HG03342 (cell line): Measurements from ENCODE around the gene GNA12.
"Not testable (repeated sequence)": the region's sequence is repeated elsewhere in the genome, so short reads cannot be mapped to it uniquely, and the experiment has no call there.

Experiments used
- ATAC-seq: cut with Tn5 transposase; IDR thresholded peaks from one replicate; pipeline ENCODE4 v1.9.1; 2021; ENCODE audit warnings: mild to moderate bottlenecking, moderate library complexity; ENCODE audit not compliant: unreplicated experiment

Gene GNA12

DNA sequence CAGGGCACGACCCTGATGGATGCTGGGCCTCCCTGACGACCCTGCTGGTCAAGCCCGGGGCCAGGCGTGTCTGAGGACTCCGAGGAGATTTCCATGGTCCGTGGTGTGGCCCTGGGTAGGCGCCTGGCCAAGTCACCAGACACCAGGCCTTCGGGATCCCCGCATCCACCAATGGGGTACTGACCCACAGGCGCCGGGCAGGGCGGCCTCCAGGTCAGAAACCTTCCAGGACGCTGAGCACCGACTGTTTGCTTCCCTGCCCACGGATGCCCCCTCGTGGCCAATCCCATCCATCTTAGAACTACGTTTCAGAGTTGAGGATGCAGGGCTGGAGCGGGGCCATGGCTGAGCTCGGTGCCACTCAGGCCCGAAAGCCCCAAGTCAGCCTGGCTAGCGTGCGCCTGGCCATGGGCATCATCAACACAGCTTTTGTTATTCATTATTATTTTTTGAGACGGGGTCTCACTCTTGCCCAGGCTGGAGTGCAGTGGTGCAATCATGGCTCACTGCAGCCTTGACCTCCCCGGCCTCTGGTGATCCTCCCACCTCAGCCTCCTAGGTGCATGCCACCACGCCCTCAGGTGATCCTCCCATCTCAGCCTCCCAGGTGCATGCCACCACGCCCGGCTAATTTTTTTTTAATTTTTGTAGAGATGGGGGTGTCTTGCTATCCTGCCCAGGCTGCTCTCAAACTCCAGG, 163.2 kb downstream of the GNA12 start:
- ATAC-seq, result no peak

DNA sequence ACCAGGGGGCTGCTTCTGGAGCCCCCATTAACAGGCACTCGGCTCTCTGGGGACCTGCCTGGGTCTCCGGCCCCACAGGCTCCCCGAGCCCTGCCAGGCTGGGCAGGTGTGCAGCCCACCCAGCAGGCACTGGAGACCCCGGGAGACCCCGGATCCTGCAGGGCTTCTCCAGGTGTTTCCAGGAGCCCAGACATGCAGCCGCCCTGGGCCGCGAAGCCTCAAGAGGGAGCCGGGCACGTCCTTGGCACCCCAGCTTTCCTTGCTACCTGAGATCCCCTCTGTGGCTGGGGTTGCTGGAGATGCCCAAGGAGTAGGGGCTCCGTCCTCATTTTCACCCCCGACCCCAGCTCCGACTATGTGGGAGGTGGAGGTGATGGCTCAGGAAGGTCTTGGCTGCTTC, 163.9 kb downstream of the GNA12 start:
- no peak for ATAC-seq

DNA sequence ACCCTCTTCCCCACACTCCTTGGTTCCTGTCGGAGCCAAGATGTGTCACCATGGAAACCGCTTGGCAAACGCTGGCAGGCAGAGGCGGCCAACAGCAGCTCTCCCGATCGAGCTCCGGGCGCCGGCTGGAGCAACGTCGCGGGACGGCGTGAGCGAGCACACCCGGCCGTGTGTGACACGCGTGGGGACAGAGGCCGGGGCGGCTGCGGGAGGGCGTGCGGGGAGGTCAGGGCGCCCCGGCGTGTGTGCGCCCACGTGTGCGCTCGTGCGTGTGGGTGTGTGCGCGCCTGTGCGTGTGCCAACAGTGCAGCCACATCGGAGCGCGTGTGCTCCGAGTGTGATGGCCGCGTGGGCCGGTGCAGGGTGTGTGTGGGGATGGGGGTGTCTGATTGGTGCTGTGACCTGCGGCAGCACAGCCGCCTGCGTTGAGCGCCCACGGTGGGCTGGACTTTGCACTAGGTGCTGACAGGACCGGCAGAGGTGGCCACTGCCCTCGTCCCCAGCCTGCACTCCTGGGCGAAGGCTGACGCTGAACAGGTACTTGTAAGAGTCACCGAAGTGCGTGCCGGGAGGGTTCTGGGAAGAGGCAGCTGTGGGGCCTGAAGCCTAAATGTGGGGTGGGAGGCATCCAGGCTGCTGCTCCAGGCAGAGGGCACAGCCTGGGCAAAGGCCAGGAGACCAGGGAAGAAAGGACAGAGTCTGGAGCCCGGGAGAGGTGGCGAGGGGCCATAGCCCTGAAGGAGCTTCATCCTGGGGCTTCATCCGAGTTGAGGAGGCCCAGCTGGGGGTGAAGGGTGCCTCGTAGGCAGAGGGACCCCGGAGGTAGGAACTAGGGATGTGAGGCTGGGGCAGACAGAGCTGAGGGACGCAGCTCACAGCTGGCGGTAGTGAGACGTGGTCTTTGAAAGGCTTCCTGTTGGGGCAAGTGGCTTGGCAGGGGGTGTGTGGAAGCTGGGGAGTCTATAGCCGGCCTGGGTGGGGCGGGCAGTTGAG, 164.7 kb downstream of the GNA12 start:
- ATAC-seq, result not testable (repeated sequence)

DNA sequence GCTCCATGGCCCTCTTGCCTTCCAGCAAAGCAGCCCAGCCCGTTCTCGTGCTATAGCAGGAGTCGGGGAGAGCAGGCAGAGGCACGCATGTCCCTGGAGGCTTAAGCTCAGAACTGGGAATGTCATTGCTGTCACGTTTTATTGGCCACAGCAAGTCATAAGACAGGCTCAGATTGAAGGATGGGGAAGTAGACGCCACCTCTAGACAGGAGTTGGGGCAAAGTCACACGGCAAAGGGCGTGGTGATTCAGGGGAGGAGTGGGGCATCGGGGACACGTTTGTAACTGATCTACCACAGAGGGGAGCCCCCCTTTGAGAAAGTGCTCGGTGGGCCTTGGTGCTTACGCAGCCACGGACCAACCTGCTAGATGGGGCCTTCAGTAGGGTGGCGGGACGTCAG, 165.7 kb downstream of the GNA12 start:
- not testable (repeated sequence) for ATAC-seq
